GM20000 (cell line): ENCODE results near the gene UBE2L6.

ENCODE experiments used
- DNase-seq: peaks from one replicate; pipeline ENCODE4 v3.0.0; 2012; ENCODE audit warnings: low spot score
- TF ChIP-seq, protein P1 (sequence below): IDR thresholded peaks from 2 replicates; pipeline ENCODE4 v1.5.1; 2012; ENCODE audit warnings: mild to moderate bottlenecking, control low read depth; ENCODE audit errors: extremely low read depth, missing control alignments

The UBE2L6 gene

GRCh38 chr11:57529012-57529411 is 38.5 kb downstream of the UBE2L6 start:
- no peak for DNase-seq
- TF ChIP-seq, protein P1, sequence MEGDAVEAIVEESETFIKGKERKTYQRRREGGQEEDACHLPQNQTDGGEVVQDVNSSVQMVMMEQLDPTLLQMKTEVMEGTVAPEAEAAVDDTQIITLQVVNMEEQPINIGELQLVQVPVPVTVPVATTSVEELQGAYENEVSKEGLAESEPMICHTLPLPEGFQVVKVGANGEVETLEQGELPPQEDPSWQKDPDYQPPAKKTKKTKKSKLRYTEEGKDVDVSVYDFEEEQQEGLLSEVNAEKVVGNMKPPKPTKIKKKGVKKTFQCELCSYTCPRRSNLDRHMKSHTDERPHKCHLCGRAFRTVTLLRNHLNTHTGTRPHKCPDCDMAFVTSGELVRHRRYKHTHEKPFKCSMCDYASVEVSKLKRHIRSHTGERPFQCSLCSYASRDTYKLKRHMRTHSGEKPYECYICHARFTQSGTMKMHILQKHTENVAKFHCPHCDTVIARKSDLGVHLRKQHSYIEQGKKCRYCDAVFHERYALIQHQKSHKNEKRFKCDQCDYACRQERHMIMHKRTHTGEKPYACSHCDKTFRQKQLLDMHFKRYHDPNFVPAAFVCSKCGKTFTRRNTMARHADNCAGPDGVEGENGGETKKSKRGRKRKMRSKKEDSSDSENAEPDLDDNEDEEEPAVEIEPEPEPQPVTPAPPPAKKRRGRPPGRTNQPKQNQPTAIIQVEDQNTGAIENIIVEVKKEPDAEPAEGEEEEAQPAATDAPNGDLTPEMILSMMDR: no peak

DNA sequence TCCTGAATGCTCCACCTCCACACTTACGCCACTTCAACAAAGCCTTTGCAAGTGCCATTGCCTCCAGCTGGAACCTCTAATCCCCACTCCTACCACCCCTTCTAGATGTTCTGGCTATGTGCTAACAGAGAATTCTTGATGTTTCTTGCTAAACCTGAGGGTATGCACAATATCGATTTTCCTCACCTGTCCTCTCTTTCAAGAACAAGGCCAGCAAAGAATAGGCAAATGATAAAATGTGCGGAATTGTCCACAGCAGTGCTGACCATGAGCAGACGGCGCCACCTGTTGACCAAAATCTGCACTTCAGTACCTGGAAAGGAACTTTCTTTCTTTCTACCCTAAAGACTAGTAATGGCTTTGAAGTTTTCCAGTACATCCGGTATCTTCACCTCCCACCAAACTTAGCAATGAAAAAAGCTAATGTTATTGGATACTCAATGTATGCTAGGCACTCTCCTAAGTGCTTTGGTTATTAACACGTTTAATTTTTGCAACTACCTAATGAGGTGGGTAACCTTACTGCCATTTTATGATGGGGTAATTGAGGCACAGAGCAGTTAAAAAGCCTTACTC is 40.3 kb downstream of the UBE2L6 start:
- TF ChIP-seq, protein P1: peak; percentile 86
- peak; percentile 45 for DNase-seq

DNA sequence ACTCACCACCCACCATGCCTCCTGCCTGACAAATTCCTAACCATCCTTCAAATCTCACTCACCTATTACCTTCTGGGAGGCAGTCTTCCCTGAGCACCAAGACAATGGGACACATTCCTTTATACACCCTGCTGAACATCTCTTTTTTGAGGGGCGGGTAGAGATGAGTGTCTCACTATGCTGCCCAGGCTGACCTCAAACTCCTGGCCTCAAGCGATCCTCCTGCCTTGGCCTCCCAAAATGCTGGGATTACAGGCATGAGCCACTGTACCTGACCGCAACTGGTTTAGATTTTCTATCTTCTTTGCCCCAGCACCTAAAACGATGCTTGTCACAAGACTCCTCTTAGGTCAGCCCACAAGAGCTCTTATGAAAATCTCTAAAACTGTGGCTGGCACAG is 44.1 kb downstream of the UBE2L6 start:
- TF ChIP-seq, protein P1: no peak
- DNase-seq: no peak

- TF ChIP-seq, protein P1: no peak
Measured at GRCh38 chr11:57521116-57521515, 46.4 kb downstream of the UBE2L6 start.

DNA sequence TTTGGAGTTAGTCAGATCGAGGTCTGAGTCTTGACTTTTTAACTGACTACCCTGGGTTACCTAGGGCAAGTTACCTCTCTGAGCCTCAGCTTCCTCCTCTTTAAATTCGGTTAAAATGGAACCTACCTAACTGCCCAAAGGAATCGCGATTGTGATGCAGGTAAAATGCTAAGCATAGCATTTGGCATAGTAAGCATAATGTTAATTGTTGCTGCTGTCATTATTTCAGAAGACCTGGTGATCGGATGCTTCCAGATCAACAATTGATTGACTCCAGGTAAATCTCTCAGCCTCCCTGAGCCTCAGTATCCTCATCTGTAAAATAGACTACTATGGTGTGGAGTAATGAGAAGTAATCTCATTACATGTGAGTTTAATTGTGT is 51.4 kb downstream of the UBE2L6 start:
- TF ChIP-seq, protein P1: no peak
- DNase-seq: no peak

More at GRCh38 chr11:57521116-57521515, 46.4 kb downstream of the UBE2L6 start:
- DNase-seq: no peak

GRCh38 chr11:57515332-57516060 is 52.0 kb downstream of the UBE2L6 start, which contains the start of gene SLC43A1:
Gene SLC43A1 (minus strand): TSS chr11:57515702. CDS start chr11:57514111, 1,591 bp downstream.
- TF ChIP-seq, protein P1: no peak
- DNase-seq: peak; percentile 73

DNA sequence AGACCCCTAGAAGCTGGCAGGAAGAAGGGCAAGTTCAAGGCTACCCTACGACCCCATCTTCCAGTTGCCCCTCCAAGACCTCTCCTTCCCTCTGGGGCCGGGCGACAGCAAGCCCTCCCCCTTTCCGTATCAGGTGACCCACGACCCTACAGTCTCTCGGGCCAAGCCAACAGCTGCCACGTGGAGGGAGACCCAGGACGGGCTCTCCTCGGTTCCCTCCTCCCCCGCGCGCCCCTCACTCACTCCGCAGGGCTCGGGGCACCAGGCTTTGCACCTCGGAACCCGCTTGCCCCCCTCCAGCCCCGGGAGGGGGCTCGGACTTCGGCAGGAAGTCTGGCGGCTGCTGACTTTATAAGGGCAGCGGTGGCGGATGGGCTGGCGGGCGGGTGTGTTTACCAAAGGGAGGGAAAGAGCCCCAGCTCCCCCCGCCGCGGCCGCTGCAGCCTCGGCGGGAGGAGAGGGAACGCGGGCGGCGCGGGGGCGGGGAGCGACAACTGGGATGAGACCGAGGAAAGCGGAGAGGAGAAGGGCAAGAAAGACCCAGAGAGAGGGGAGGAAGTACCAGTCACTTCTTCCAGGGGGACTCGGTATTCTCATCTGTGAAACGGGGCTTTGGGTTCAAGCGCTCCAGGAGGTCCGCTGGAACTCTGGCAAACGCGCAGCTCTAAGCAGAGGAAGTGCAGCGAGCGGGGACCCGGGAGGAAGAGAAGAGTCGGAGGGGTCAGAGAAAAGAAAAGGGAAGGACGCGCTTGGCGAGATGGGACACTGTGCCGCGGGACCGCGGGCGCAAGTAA is 52.7 kb downstream of the UBE2L6 start:
- TF ChIP-seq, protein P1: no peak
- peak; percentile 77 for DNase-seq
